ENCODE measurements around the gene GLRB.
"Not testable (repeated sequence)": the region's sequence is repeated elsewhere in the genome, so short reads cannot be mapped to it uniquely, and the experiment has no call there.

The GLRB gene

DNA sequence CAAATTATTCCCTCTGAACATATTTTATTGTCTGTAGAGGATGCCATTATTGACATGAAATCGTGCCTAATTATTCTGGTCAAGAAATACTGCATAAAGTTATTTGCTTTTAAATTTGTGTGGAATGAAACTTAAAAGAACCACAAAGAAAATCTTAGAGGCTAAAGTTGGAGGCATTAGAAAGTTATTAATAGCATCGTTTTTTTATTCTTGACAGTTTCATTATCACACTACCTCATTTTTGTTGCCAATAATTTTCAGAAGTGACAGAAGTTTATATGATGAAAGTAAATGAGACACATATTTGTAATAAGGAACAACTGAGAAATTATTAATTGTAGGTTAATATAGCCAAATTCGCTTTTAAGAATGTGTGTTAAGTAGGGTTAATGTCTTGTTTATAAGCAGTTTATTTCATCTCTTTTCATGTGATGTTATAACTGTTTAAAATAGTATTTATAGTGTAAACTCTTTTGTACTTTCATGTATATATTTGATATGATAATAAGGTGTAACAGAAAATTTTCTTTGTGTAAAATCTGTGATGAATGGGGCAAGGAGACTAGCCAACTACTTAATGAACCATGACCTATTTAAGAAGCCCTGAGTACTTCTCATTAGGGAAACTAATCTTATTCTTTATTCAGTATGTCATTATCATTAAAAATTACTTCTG is 90.1 kb downstream of the GLRB start:
- no peak overlapping the region for H3K4me3 ChIP-seq (replicated peaks; ENCODE audit: low read depth, low read length)
- no peak for DNase-seq (ENCODE audit: extremely low read depth, low read depth)
- TF ChIP-seq, protein P1, sequence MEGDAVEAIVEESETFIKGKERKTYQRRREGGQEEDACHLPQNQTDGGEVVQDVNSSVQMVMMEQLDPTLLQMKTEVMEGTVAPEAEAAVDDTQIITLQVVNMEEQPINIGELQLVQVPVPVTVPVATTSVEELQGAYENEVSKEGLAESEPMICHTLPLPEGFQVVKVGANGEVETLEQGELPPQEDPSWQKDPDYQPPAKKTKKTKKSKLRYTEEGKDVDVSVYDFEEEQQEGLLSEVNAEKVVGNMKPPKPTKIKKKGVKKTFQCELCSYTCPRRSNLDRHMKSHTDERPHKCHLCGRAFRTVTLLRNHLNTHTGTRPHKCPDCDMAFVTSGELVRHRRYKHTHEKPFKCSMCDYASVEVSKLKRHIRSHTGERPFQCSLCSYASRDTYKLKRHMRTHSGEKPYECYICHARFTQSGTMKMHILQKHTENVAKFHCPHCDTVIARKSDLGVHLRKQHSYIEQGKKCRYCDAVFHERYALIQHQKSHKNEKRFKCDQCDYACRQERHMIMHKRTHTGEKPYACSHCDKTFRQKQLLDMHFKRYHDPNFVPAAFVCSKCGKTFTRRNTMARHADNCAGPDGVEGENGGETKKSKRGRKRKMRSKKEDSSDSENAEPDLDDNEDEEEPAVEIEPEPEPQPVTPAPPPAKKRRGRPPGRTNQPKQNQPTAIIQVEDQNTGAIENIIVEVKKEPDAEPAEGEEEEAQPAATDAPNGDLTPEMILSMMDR (IDR thresholded peaks at IDR 0.05; ENCODE audit: low read depth, low read length, missing control alignments): no peak

DNA sequence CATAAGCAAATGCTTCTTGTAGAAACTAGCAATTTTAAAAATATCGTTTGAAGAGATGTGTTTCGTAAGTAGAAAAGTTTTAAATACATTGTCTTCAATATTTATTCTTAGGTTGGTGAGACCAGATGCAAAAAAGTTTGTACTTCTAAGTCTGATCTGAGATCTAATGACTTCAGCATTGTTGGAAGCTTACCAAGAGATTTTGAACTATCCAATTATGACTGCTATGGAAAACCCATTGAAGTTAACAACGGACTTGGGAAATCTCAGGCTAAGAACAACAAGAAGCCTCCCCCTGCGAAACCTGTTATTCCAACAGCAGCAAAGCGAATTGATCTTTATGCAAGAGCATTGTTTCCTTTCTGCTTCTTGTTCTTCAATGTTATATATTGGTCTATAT is 94.4 kb downstream of the GLRB start:
- TF ChIP-seq, protein P1 (IDR thresholded peaks at IDR 0.05; ENCODE audit: low read depth, low read length, missing control alignments): no peak
- no peak overlapping the region for H3K4me3 ChIP-seq (replicated peaks; ENCODE audit: low read depth, low read length)
- DNase-seq (ENCODE audit: extremely low read depth, low read depth): no peak

DNA sequence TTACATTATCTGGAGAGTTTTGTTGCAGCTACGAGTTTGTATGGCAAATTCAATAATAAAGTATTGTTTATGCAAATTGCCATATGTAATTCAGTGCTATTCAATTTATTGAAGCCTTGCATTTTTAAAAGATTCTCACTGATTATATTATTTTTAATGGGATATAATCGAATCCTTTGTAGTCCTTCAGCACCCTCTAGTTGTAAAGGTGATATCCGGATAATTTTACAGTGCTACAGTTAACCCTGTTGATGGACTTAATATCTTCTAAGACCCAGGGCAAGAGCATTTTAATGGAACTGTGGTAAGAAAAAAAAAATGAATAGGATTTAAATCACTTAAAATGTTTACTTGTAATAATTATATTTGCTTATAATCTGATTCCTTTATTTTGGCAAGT is 96.1 kb downstream of the GLRB start:
- TF ChIP-seq, protein P1 (IDR thresholded peaks at IDR 0.05; ENCODE audit: low read depth, low read length, missing control alignments): no peak
- no peak overlapping the region for H3K4me3 ChIP-seq (replicated peaks; ENCODE audit: low read depth, low read length)
- DNase-seq (ENCODE audit: extremely low read depth, low read depth): peak; percentile 7

DNA sequence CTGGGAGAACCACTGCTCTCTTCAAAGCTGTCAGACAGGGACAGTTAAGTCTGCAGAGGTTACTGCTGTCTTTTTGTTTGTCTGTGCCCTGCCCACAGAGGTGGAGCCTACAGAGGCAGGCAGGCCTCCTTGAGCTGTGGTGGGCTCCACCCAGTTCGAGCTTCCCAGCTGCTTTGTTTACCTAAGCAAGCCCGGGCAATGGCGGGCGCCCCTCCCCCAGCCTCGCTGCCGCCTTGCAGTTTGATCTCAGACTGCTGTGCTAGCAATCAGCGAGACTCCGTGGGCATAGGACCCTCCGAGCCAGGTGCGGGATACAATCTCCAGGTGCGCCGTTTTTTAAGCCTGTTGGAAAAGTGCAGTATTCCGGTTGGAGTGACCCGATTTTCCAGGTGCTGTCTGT is 104.3 kb downstream of the GLRB start:
- not testable (repeated sequence) for H3K4me3 ChIP-seq (replicated peaks; ENCODE audit: low read depth, low read length); DNase-seq (ENCODE audit: extremely low read depth, low read depth)

- no peak for DNase-seq (ENCODE audit: extremely low read depth, low read depth)
- TF ChIP-seq, protein P1 (IDR thresholded peaks at IDR 0.05; ENCODE audit: low read depth, low read length, missing control alignments): no peak
Measured at GRCh38 chr4:157184300-157184699, 108.3 kb downstream of the GLRB start.

DNA sequence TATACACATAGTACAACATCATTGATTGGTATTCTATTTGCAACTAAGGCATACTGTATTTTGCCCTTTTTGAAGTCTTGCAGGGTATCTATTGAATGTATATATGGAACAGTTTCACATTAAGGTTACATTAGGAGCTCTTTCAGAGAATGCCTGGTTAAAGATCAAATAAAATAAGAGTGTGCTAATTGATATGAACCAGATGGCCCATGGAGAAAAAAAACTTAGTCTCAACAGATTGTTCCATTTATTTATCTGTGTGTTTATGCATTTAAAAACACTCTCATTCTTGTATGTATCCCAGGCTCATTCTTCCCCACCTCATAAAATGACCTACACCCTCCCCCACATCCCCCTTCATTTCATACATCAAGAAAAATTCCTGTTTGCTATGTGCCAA is 109.4 kb downstream of the GLRB start:
- no peak overlapping the region for H3K4me3 ChIP-seq (replicated peaks; ENCODE audit: low read depth, low read length)
- DNase-seq (ENCODE audit: extremely low read depth, low read depth): peak; percentile 11
- TF ChIP-seq, protein P1 (IDR thresholded peaks at IDR 0.05; ENCODE audit: low read depth, low read length, missing control alignments): no peak

More at GRCh38 chr4:157184300-157184699, 108.3 kb downstream of the GLRB start:
- H3K4me3 ChIP-seq (replicated peaks; ENCODE audit: low read depth, low read length): no peak overlapping the region

- TF ChIP-seq, protein P1 (IDR thresholded peaks at IDR 0.05; ENCODE audit: low read depth, low read length, missing control alignments): no peak
- no peak for DNase-seq (ENCODE audit: extremely low read depth, low read depth)
- H3K4me3 ChIP-seq (replicated peaks; ENCODE audit: low read depth, low read length): no peak overlapping the region
Measured at GRCh38 chr4:157195374-157195773, 119.4 kb downstream of the GLRB start.
